HL-60 (cell line): ENCODE data around the gene CLNK.

Source experiments
- DNase-seq, 2 experiments: peaks; one replicate each; pipeline ENCODE4 v3.0.0-alpha.2; 2010 to 2020; ENCODE audit warnings: low read depth in 1 of 2, low spot score in 1 of 2
- H3K27ac ChIP-seq: fragments of 250-450 bp; sonication (Bioruptor Pico); replicated peaks from 2 replicates; pipeline ENCODE4 v1.5.1; 2020; ENCODE audit warnings: mild to moderate bottlenecking, moderate library complexity
- H3K27me3 ChIP-seq: fragments of 250-450 bp; sonication (Bioruptor Pico); 2 replicates; pipeline ENCODE4 v1.5.1; 2021; ENCODE audit warnings: mild to moderate bottlenecking, moderate library complexity; ENCODE audit not compliant: insufficient read depth, poor library complexity, severe bottlenecking
- H3K4me3 ChIP-seq: replicated peaks from 2 replicates; pipeline ENCODE4 v1.5.1; 2011; ENCODE audit warnings: mild to moderate bottlenecking, control low read depth, low read length; ENCODE audit not compliant: insufficient read depth
- GABPA ChIP-seq: IDR thresholded peaks from 2 replicates; pipeline ENCODE4 v1.6.1; 2012; ENCODE audit warnings: low read depth
- POLR2AphosphoS5 ChIP-seq: IDR thresholded peaks from 2 replicates; pipeline ENCODE4 v1.6.1; 2012; ENCODE audit warnings: low read depth
- SPI1 ChIP-seq: IDR thresholded peaks from 2 replicates; pipeline ENCODE4 v1.6.1; 2012; ENCODE audit warnings: low read depth, mild to moderate bottlenecking, borderline replicate concordance
- TF ChIP-seq, protein P1 (sequence below): IDR thresholded peaks from 2 replicates; pipeline ENCODE4 v1.6.1; 2012; ENCODE audit warnings: low read depth; ENCODE audit not compliant: insufficient replicate concordance
- TF ChIP-seq, protein P2 (sequence below): IDR thresholded peaks from one replicate; pipeline ENCODE4 v1.5.1; 2011; ENCODE audit warnings: low read length, control low read depth, inconsistent platforms; ENCODE audit not compliant: insufficient read depth

CLNK gene

DNA sequence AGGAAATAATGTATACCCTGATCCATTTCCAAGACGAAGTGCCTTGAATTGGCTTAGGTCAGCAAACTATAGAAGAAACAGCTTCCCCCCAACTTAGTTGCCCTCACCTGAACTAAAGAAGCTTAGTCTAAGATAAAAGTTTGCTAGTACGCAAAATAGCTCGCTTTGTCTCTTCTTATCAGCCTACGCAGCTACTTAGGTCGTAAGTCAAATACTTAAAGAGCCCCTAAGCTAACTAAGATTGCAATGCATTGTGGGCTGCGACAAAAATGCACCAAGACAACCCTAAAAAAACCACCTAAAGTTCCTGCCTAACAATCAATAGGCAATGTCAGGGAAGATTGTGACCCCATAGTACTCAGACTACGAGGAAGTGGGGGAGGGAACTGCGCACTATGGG lies 12.8 kb downstream of the CLNK start:
- no peak for DNase-seq
- Histone ChIP-seq H3K27me3 (no peaks in the 10 kb centered on the region), H3K27ac (no peak overlapping the region), H3K4me3 (no peak overlapping the region)
- TF ChIP-seq GABPA = no peak
- TF ChIP-seq SPI1 = no peak
- TF ChIP-seq, protein P1, sequence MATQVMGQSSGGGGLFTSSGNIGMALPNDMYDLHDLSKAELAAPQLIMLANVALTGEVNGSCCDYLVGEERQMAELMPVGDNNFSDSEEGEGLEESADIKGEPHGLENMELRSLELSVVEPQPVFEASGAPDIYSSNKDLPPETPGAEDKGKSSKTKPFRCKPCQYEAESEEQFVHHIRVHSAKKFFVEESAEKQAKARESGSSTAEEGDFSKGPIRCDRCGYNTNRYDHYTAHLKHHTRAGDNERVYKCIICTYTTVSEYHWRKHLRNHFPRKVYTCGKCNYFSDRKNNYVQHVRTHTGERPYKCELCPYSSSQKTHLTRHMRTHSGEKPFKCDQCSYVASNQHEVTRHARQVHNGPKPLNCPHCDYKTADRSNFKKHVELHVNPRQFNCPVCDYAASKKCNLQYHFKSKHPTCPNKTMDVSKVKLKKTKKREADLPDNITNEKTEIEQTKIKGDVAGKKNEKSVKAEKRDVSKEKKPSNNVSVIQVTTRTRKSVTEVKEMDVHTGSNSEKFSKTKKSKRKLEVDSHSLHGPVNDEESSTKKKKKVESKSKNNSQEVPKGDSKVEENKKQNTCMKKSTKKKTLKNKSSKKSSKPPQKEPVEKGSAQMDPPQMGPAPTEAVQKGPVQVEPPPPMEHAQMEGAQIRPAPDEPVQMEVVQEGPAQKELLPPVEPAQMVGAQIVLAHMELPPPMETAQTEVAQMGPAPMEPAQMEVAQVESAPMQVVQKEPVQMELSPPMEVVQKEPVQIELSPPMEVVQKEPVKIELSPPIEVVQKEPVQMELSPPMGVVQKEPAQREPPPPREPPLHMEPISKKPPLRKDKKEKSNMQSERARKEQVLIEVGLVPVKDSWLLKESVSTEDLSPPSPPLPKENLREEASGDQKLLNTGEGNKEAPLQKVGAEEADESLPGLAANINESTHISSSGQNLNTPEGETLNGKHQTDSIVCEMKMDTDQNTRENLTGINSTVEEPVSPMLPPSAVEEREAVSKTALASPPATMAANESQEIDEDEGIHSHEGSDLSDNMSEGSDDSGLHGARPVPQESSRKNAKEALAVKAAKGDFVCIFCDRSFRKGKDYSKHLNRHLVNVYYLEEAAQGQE = no peak
- TF ChIP-seq, protein P2, sequence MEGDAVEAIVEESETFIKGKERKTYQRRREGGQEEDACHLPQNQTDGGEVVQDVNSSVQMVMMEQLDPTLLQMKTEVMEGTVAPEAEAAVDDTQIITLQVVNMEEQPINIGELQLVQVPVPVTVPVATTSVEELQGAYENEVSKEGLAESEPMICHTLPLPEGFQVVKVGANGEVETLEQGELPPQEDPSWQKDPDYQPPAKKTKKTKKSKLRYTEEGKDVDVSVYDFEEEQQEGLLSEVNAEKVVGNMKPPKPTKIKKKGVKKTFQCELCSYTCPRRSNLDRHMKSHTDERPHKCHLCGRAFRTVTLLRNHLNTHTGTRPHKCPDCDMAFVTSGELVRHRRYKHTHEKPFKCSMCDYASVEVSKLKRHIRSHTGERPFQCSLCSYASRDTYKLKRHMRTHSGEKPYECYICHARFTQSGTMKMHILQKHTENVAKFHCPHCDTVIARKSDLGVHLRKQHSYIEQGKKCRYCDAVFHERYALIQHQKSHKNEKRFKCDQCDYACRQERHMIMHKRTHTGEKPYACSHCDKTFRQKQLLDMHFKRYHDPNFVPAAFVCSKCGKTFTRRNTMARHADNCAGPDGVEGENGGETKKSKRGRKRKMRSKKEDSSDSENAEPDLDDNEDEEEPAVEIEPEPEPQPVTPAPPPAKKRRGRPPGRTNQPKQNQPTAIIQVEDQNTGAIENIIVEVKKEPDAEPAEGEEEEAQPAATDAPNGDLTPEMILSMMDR = no peak
- TF ChIP-seq POLR2AphosphoS5 = no peak

DNA sequence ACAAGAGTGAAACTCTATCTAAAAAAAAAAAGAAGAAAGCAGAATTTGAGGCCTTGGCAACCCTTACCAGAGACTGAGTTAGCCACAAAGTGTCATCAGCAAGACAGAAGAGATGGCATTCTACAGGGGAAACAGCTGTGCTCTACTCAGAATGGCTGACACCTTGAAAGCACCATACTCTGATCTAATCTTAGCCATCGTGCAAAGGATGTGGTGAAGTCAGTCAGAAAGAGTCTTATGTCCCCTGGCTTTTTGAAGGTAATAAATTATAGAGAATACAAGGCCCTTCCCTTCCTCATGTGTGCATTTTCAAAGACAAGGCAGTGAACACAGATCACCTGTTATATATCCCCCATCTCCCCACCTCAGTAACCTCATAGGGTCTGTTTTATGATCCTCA lies 13.2 kb downstream of the CLNK start:
- H3K4me3 ChIP-seq = no peak overlapping the region
- no peak overlapping the region for H3K27ac ChIP-seq
- no peaks in the 10 kb centered on the region for H3K27me3 ChIP-seq
- TF ChIP-seq POLR2AphosphoS5 (no peak), GABPA (no peak), SPI1 (no peak)
- TF ChIP-seq, protein P2 = no peak
- TF ChIP-seq, protein P1 = no peak
- DNase-seq = no peak

DNA sequence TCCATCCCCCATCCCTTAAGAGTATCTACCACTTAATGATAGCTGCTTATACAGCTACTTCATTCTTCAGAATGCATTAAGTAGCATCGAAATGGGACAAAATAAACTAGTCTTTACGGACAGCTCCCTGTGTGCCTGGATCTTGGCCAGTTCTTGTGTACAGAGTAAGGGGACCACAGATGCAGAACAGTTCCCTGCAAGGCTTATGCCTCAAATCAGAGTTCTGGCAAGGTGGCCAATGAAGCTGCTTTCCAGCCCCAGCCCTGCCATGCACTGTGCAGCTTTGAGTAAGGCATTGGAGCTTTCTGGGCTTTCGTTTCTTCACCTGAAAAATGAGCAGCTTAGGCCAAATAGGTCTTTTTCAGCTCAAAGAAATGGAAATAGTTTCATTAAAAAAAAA lies 14.2 kb downstream of the CLNK start:
- Histone ChIP-seq H3K27me3 (no peaks in the 10 kb centered on the region), H3K27ac (no peak overlapping the region), H3K4me3 (no peak overlapping the region)
- DNase-seq = no peak
- TF ChIP-seq, protein P2 = no peak
- TF ChIP-seq GABPA (no peak), POLR2AphosphoS5 (no peak), SPI1 (no peak)
- TF ChIP-seq, protein P1 = no peak
